H54 (cell line): ENCODE measurements around the gene PNPLA5.

Source experiments
- DNase-seq: peaks from one replicate; pipeline ENCODE4 v3.0.0; 2011; ENCODE audit warnings: low spot score, mixed read lengths; ENCODE audit not compliant: insufficient read length
- FAIRE-seq: peaks from 3 replicates; lab custom pipeline; 2011; peaks lifted over from hg19 to GRCh38; lab: Jason Lieb, UNC
- POLR2A ChIP-seq: IDR thresholded peaks from 2 replicates; pipeline ENCODE4 v1.6.1; 2011; ENCODE audit warnings: low read depth, mild to moderate bottlenecking, low read length

The PNPLA5 gene

DNA sequence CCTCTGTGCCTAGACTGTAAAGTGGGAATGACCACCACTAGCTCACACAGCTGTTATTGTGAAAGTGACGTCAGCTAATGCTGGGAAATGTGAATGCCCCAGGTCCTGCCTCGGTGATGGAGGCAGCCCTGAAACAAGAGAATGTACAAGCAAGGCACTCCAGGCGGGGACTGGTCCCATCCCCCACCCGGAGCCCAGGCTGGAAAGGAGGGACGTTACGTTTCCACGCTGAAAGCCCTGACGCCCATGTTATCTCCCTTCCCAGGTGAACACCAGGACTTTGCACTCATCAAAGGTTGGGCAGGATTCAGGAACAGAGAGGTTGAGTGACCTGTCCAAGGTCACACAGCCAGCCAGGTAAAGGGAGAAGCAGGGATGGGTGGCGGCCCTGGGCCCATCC, 30.3 kb downstream of the PNPLA5 start:
- no peak for TF ChIP-seq POLR2A
- FAIRE-seq (no peak), DNase-seq (no peak)

DNA sequence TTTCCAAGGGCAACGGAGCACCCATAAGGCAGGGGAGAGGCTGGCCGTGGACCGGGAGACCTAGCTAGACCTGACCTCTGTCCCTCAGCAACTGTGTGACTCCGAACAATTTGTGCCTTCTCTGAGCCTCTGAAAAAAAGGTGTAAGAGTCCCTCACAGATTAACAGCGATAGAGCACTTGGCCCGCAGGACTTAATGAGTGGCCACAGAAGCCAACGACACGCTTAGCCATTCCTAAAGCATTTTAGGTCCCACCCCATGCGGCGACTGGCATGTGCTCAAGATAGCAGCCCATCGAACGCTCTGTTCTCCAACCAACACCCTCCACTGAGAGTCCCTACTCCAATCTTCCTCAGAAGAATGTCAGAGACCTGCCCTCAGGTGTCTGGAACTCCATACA, 31.0 kb downstream of the PNPLA5 start:
- FAIRE-seq (no peak), DNase-seq (no peak)
- no peak for TF ChIP-seq POLR2A

DNA sequence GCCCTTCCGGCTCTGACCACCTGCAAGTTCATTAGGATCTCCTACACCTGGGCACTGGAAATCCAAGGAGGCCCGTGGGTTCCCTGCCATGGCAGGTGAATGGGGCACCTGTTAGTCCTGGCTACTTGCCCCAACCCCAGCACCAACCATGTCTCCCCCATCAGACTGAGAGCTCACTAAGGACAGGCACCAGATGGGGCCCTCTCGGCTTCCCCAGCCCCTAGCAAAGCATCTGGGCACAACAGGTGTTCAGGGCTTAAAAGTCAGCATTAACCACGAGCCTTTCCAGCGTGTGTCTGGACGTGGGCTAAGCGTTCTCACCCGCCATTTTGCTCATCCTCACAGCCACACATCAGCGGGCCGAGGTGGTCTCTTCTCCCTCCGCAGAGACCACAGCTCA, 31.7 kb downstream of the PNPLA5 start:
- FAIRE-seq (no peak), DNase-seq (no peak)
- no peak for TF ChIP-seq POLR2A

DNA sequence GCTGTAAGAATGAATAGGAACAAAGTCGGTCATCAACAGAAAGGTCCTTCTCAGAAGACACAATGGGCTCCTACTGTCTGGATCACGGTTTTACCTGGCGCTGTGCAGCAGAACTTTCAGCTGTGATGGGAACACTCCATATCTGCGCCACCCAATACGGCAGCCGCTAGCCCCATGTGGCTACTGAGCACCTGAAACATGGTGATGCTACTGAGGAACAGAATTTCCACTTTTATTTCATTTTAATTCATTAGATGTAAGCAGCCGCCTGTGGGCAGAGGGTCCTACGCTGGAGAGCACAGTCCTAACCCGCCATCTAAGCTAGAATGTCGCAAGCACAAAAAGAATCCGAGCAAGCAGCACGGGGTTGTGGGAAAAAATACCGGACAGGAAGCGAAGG, 32.2 kb downstream of the PNPLA5 start:
- FAIRE-seq, result no peak
- DNase-seq, result no peak
- no peak for TF ChIP-seq POLR2A

DNA sequence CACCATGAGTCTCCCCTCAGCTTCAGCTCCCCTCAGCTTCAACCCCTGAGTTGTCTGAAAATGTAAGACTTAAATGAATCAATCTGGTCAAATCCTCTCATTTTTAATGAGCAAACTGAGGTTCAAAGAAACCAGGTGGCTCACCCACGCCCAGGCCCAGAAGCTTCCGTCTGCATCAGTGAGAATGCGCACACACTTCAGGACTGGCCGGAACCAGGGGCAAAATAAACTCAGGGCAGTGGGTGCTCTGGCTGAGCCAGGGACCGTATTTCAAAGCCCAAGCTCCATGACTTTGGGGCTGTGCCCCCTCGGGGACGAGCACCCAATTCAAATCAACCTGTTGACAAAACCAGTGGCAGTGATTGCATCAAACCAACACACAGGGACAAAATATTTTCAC, 32.6 kb downstream of the PNPLA5 start:
- FAIRE-seq, result no peak
- no peak for TF ChIP-seq POLR2A

DNA sequence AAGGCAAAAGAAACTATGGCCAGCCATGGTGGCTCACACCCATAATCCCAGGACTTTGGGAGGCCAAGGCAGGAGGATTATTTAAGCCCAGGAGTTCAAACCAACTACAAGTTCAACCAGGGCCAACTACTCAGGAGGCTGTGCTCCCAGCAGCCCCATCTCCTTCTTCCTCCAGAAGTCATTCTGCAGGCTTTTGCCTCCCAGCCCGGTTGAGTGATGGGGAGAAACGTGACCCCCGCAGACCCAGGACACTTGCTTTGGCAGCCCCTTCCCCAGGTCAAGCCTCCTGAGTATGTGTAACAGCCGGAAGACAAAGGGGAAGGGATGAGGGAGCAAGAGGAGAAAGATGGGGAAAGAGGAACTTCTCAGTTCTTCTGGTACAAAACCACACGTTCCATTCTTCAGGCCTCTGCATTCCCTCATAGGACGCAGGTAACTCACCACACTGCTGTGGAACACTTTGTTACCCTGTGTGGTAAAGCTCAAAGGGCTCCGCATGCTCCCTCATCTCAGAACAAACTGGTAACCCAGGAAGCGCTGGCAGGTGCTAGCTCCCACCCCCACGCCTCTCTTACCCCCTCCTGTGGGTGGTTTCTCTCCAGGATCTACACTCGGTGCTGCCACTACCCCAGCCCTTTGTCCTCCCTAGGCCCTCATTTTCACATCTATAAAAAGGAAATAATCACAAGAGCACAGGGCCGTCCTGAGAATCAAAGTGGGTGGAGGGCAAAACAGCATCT, 33.5 kb downstream of the PNPLA5 start:
- DNase-seq (no peak), FAIRE-seq (no peak)
- TF ChIP-seq POLR2A, result no peak

More for the DNA sequence above, 32.6 kb downstream of the PNPLA5 start:
- no peak for DNase-seq

DNA sequence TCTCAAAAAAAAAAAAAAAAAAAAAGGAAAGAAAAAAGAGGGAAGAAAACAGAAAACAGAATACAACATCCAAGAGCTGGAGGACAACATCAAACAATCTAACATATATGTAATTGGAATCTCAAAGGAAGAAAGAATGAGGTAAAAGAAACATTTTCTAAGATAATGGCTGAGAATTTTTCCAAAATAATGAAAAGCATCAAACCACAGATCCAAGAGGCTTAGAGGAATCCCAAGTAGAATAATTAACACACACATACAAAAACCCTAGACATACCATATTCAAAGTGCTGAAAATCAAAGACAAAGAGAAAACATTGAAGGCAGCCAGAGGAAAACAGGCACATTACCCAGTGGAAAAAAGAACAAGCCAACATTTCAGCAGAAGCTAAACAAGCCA, 34.4 kb downstream of the PNPLA5 start:
- FAIRE-seq, result no peak
- no peak for DNase-seq
- no peak for TF ChIP-seq POLR2A

DNA sequence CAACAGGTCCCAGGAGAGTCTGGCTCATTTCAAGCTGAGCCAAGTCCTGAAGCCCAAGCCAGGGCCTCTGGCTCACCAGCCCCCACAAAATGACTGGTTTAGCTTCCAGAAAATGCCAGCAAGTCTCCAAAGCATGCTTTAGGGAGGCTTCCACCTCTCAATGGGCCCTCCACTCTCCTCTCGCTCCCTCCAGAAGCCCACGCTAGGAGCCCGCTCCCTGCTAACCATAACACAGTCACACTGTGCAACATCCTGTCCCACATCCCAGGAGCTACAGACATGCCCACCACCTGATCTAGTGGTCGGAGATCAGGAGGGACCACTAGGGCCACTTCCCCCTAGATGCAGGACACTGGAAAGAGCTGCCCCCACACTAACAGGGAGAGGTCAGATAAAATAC, 36.4 kb downstream of the PNPLA5 start:
- DNase-seq, result no peak
- no peak for FAIRE-seq
- no peak for TF ChIP-seq POLR2A

DNA sequence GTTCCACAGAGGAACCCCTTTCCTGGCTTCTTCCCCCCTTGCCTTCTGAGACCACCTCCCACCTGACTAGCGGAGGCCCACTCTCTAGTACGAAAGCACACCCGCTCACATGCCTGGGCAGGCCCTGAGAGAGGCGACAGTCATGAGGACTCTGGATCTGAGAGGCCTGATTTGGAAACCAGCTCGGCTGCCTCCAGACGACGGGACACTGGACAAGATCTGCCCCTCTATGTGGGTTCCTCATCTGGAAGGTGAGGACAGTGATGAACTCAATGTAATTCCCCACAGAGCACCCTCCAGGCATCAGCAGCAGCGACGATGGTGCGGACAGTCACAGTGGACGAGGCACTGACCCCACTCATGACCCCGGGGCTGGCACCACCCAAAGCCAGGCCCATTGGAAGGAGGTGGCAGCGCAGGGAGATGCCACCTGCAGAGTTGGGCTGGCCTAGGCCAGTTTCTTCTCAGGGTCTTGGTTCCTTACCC, 37.0 kb downstream of the PNPLA5 start:
- FAIRE-seq (no peak), DNase-seq (no peak)
- TF ChIP-seq POLR2A, result no peak

DNA sequence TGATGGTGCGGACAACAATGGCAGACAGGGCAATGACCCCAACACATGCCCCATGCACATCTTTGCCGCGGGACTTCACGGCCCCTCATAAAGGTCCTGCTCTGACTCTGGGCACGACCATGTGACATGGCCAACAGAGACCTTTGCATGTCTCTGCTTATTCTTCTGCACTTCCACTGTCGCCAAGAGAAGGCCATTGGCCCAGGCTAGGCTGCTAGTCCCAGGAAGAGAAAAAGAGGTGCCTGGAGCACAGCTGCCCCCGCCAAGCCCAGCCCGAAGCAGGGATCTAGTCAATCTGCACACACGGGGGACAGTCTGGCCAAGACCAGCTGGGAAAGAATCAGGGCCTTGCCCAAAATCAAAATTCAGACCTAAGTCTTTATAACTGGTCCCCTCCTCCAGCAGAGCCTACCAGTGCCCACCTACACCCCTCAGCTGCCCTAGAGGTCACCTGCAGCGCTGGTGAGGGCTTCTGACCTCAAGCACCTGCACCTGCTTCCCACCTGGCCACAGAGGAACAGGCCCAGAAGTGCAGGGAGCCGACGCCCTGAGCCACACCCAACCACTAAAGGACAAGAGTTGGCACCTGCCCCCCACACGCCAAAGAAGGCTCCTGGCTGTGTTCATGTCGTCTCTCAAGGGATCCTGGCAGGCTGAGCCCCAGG, 37.6 kb downstream of the PNPLA5 start:
- no peak for DNase-seq
- no peak for TF ChIP-seq POLR2A
- FAIRE-seq, result no peak

DNA sequence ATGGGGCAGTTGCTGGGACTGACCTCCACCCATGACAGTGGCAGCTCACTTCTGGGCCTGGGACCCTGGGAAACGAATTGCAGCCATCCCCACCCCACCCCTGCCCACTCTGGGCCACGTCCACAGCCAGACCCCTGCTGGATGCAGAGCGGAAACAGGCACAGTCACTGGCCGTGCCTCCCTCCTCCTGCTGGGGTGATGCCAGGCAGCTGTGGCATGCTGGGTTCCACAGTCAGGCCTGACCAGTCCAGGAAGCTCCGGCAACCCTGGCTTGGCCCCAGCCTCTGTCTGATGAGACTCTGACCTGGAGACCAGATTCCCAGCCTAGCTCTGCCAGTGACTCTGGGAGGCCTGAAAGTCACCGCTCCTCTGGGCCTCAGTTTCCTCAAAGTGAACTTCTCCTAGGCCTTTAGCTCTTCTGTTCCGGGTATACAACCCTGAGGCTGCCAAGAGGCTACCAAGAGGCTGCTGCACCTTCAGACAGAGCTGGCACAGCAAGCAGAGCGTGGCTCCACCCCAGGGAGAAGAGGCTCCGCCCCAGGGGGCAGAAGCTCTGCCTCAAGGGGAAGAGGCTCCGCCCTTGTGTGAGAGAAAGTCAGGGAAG, 38.4 kb downstream of the PNPLA5 start:
- DNase-seq (no peak), FAIRE-seq (no peak)
- no peak for TF ChIP-seq POLR2A

DNA sequence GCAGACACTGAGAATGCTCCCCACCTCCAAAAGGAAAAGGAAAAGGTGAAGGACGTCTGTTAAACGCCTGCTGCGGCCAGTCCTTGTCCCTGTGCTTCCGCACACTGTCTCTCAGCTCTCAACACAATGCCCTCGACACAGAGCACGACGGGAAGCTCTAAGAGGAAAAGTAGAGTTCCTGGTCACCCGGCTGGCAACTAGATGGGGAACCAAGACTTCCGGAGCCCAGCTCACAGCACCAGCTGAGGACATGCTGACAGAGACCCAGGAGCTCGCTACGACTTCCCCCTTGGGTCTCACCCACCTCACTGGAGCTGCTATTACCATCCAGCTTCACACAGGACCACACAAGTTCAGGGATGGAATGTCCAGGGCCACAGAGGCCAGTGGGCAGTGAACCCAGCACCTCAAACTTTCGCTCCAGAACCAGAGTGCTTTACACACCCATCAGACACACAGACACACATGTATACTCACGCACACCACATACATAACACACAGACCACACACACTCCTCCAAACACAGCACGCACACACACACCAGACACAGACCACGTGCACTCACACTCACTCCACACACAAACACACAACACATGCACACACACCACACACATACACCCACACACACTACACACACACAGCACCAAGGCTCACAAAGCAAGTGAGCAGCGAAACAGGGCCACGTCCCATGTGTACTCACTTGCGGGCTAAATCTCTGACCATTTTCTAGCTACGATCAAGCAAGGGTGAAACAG, 39.1 kb downstream of the PNPLA5 start:
- TF ChIP-seq POLR2A, result no peak
- DNase-seq, result no peak
- no peak for FAIRE-seq

DNA sequence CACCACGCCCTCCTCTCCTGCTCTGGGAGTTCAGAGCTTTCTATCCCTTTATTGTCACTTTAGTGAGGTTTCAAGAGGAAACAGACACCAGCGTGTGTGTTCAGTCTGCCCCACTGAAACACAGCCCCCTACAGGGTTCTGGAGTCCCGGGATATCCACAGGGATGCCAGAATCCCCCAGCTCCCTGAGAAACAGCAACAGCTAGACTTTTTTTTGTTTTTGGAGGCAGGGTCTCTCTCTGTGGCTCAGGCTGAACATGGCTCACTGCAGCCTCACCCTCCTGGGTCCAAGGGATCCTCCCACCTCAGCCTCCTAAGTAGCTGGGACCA, 39.9 kb downstream of the PNPLA5 start:
- FAIRE-seq, result no peak
- TF ChIP-seq POLR2A, result no peak
- DNase-seq, result no peak
